ENCODE results near the gene BFSP2.

DNA sequence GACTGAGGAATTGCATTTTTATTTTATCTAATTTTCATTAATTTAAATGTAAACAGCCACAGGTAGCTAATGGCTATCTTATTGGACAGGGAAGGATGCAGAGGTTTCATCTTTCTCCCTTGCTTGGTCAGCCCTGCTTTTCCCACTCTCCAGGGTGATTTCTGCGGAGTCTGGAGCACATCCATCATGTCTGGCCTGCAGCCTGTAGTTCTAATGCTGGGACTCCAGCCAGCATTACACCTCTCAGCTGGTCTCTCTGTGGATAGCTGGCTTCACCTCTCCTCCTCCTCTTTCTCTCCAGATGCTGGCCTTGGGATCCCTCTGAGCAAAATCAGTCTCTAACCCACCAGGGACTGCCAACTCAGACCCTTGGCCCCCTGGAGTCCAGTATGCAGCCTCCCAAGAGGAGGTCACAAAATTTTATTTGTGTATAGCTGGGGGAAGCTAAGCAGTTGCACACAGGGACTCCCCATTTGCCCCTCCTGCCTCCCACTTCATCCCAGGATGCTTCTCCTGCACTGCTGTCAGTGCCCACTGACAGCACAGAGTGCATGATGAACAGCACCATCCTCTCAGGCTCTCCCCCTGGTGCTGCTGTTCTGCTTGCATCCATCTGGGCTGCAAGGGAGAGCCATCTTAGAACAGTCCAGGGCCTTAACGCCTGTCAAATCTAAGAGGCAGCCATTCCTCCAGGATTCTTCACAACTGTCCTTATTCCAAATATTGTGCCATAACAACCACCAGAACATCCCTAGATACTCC, 1.7 kb downstream of the BFSP2 start:
- TF ChIP-seq, protein P1, sequence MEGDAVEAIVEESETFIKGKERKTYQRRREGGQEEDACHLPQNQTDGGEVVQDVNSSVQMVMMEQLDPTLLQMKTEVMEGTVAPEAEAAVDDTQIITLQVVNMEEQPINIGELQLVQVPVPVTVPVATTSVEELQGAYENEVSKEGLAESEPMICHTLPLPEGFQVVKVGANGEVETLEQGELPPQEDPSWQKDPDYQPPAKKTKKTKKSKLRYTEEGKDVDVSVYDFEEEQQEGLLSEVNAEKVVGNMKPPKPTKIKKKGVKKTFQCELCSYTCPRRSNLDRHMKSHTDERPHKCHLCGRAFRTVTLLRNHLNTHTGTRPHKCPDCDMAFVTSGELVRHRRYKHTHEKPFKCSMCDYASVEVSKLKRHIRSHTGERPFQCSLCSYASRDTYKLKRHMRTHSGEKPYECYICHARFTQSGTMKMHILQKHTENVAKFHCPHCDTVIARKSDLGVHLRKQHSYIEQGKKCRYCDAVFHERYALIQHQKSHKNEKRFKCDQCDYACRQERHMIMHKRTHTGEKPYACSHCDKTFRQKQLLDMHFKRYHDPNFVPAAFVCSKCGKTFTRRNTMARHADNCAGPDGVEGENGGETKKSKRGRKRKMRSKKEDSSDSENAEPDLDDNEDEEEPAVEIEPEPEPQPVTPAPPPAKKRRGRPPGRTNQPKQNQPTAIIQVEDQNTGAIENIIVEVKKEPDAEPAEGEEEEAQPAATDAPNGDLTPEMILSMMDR (IDR thresholded peaks at IDR 0.05; ENCODE audit: low read length), result no peak
- TF ChIP-seq EZH2 (optimal IDR thresholded peaks at IDR 0.05; ENCODE audit: low read depth, low read length) (no peak), EZH2phosphoT487 (IDR thresholded peaks at IDR 0.05; ENCODE audit: low read length) (no peak)

All from MM.1S (cell line).